Neuron (in vitro differentiated cells): ENCODE data around the gene SPEG.

ENCODE experiments used
- H2AFZ ChIP-seq: one replicate; pipeline ENCODE4 v1.6.1; 2013; ENCODE audit warnings: low read depth, mild to moderate bottlenecking, inconsistent platforms, low read length, moderate library complexity
- H3K27me3 ChIP-seq: one replicate; pipeline ENCODE4 v1.6.1; 2013; ENCODE audit warnings: low read length; ENCODE audit not compliant: insufficient read depth
- H3K36me3 ChIP-seq: one replicate; pipeline ENCODE4 v1.6.1; 2013; ENCODE audit warnings: low read length; ENCODE audit not compliant: insufficient read depth
- H3K4me1 ChIP-seq: one replicate; pipeline ENCODE4 v1.6.1; 2013; ENCODE audit warnings: low read length; ENCODE audit not compliant: insufficient read depth
- H3K4me3 ChIP-seq: 2 replicates; pipeline ENCODE4 v1.5.1; 2013; ENCODE audit warnings: mild to moderate bottlenecking, low read length, moderate library complexity
- H3K9me3 ChIP-seq: one replicate; pipeline ENCODE4 v1.6.1; 2013; ENCODE audit warnings: low read length

The SPEG gene

DNA sequence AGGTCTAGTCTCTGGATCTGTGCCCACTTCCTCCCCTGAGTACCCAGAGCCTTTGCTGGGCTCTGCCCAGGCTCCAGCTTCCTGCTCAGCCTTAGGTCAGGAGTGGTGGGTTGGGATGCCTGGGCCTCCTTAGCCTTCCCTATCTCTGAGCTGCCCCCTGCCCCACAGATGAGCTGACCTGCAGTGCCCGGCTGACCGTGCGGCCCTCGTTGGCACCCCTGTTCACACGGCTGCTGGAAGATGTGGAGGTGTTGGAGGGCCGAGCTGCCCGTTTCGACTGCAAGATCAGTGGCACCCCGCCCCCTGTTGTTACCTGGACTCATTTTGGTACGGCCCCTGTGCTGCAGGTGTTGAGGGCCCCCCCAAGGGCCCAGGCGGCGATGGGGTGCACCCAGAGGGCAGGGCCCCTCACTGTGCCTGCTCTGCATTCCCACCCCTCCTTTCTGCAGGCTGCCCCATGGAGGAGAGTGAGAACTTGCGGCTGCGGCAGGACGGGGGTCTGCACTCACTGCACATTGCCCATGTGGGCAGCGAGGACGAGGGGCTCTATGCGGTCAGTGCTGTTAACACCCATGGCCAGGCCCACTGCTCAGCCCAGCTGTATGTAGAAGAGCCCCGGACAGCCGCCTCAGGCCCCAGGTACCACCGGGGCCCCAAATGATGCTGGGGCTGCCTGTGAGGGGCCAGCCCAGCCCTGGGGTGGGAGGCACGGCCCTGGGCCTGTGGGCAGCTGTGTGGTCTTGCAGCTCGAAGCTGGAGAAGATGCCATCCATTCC lies 34.0 kb downstream of the SPEG start:
- H3K4me3 ChIP-seq = no peak overlapping the region
- no peaks in the 10 kb centered on the region for H3K36me3 ChIP-seq
- H3K9me3 ChIP-seq = no peaks in the 10 kb centered on the region
- H3K27me3 ChIP-seq = no peaks in the 10 kb centered on the region
- H3K4me1 ChIP-seq = no peaks in the 10 kb centered on the region
- no peak overlapping the region for H2AFZ ChIP-seq

DNA sequence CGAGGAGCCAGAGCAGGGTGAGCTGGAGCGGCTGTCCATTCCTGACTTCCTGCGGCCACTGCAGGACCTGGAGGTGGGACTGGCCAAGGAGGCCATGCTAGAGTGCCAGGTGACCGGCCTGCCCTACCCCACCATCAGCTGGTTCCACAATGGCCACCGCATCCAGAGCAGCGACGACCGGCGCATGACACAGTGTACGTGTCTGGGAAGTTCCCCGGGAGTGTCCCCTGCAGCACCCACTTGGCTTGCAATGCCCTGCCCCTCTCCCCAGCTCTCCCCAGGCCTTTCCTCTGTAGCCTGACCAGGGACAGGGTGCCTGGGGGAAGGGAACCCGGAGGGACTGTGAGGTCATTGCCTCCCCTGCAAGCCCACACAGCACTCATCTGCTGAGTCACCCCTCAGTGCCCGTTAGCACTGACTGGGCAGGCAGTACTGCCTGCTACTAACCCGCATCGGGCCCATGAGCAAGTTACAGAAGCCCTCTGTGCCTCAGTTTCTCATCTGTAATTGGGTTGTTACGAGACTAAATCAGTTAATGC lies 34.6 kb downstream of the SPEG start:
- Histone ChIP-seq H2AFZ (no peak overlapping the region), H3K4me1 (no peaks in the 10 kb centered on the region)

DNA sequence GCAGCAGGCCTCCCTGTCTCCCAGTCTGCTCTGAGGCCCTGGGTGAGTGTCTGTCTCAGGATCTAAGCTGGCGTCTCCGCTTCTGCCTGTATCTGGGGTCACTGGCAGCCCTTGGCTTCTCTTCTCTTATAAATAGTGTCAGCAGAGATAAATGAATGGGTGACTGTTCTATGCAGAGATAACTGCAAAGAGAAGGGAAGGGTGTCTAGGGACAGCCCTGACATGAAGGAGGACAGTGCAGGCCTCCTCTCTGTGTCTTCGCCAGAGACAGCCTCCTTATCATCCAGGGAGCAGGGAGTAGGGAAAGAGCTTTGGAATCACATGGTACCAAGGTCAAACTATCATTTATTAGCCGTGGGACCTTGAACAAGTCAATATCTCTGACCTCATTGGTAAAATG lies 35.8 kb downstream of the SPEG start:
- no peak overlapping the region for H3K4me3 ChIP-seq

More for the DNA sequence above, 34.6 kb downstream of the SPEG start:
- no peaks in the 10 kb centered on the region for H3K27me3 ChIP-seq
- H3K4me3 ChIP-seq = no peak overlapping the region
- H3K36me3 ChIP-seq = no peaks in the 10 kb centered on the region
- no peaks in the 10 kb centered on the region for H3K9me3 ChIP-seq

DNA sequence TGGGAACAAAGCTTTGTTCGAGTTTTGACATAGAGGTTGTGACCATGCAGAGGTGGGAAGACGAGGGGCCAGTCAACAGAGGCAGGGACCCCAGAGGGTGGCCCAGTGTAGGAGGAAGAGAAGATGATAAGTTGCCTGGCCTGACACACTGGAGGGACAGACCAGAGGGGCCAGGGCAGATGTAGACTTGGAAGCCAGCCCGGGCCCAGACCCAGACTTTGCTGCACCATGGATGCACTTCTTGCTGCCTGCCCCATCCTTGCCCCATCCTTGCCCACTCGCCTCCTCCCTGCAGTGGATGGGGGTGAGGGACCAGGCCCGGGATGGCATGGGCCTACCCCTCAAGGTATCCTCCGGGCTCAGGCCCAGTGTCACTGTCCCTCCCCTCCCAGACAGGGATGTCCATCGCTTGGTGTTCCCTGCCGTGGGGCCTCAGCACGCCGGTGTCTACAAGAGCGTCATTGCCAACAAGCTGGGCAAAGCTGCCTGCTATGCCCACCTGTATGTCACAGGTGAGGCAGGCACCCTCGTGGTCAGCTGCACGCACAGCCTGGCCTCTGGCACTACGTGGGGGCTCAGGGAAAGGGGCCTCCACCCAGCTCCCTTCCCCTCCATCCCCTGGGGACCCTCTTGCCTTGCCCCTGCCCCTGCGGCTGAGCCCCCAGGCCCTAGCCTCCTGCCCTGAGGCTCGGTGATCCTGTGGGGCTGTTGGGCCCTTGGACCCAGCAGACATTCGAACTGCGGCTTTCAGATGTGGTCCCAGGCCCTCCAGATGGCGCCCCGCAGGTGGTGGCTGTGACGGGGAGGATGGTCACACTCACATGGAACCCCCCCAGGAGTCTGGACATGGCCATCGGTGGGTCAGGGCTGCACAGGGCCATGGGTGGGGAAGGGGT lies 37.1 kb downstream of the SPEG start:
- Histone ChIP-seq H3K27me3 (no peaks in the 10 kb centered on the region), H2AFZ (no peak overlapping the region), H3K36me3 (no peaks in the 10 kb centered on the region), H3K9me3 (no peaks in the 10 kb centered on the region), H3K4me1 (peaks cover 7% of the 10 kb centered on the region), H3K4me3 (no peak overlapping the region)

More for the DNA sequence above, 35.8 kb downstream of the SPEG start:
- H2AFZ ChIP-seq = no peak overlapping the region
- no peaks in the 10 kb centered on the region for H3K4me1 ChIP-seq
- no peaks in the 10 kb centered on the region for H3K36me3 ChIP-seq
- no peaks in the 10 kb centered on the region for H3K9me3 ChIP-seq
- H3K27me3 ChIP-seq = no peaks in the 10 kb centered on the region

DNA sequence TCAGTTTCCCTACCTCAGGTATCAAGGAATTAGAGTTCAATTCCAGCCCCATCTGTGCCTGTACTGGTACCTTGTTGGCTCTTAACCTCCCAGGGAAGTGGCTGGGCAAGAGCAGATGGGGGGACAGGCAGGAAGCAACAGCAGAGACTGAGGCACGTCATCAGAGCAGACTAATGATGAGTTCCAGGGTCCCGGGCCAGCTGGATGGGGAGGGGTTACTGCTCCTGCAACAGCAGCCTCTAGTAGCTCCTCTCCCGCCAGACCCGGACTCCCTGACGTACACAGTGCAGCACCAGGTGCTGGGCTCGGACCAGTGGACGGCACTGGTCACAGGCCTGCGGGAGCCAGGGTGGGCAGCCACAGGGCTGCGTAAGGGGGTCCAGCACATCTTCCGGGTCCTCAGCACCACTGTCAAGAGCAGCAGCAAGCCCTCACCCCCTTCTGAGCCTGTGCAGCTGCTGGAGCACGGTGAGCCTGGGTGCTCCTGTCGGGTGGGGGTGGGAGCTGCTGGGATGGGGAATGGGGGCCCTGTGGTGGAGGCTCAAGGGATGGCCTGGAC lies 38.1 kb downstream of the SPEG start:
- H3K9me3 ChIP-seq = no peaks in the 10 kb centered on the region
- H3K27me3 ChIP-seq = no peaks in the 10 kb centered on the region
- peaks cover 13% of the 10 kb centered on the region for H3K4me1 ChIP-seq
- no peaks in the 10 kb centered on the region for H3K36me3 ChIP-seq
- H3K4me3 ChIP-seq = no peak overlapping the region
- H2AFZ ChIP-seq = no peak overlapping the region

DNA sequence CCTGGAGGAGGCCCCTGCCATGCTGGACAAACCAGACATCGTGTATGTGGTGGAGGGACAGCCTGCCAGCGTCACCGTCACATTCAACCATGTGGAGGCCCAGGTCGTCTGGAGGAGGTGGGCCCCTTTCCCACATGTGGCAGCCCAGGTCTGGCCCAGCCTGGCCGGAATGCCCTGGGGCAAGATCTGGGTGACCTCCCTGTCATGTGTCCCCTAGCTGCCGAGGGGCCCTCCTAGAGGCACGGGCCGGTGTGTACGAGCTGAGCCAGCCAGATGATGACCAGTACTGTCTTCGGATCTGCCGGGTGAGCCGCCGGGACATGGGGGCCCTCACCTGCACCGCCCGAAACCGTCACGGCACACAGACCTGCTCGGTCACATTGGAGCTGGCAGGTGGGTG lies 38.9 kb downstream of the SPEG start:
- Histone ChIP-seq H3K36me3 (no peaks in the 10 kb centered on the region), H3K27me3 (no peaks in the 10 kb centered on the region), H3K4me3 (no peak overlapping the region), H2AFZ (no peak overlapping the region), H3K9me3 (no peaks in the 10 kb centered on the region), H3K4me1 (peaks cover 13% of the 10 kb centered on the region)

DNA sequence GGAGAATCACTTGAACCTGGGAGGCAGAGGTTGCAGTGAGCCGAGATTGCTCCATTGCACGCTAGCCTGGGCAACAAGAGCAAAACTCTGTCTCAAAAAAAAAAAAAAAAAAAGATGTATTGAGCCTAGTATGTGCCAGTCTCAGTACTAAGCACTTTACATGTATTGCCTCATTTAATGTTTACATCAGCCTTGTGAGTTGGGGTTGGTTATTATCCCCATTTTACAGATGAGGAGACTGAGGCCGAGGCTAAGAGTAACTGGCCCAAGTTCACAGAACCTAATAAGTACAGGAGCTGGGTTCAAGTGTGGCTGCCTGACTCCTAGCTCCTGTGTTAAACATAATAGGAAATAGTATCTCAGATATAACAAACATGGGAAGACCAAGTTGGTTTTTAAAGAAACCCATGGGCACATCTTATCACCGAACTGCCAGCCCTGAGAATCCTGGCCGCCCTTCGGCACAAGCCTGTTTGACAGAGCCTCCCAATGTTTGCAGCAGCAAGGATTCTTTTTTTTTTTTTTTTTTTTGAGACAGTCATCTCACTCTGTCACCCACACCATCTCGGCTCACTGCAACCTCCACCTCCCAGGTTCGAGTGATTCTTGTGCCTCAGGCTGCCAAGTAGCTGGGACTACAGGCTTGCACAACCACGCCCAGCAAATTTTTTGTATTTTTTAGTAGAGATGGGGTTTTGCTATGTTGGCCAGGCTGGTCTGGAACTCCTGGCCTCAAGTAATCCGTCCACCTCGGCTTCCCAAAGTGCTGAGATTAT lies 39.8 kb downstream of the SPEG start:
- Histone ChIP-seq H3K4me1 (peaks cover 13% of the 10 kb centered on the region), H3K9me3 (no peaks in the 10 kb centered on the region), H3K36me3 (no peaks in the 10 kb centered on the region), H3K4me3 (no peak overlapping the region), H2AFZ (no peak overlapping the region), H3K27me3 (no peaks in the 10 kb centered on the region)

DNA sequence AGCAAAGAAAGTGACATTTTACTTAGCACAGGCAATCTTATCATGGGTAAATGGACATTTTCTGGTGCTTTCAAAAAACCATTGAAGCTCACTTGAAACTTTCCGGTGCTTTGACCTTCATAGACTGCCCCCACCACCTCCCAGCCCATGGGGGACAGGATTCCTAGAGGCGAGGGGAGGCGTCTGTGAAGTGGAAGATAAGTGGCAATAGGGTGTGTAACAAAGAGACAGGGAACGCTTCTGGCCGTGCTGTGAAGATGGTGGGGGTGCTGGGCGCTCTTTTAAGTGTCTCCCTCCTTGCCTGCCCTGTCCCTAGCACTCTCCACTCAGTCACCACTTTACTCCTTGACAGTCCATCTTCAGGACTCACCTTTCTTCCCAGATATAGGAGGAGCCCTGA lies 40.6 kb downstream of the SPEG start:
- Histone ChIP-seq H3K9me3 (no peaks in the 10 kb centered on the region), H2AFZ (no peak overlapping the region), H3K4me3 (no peak overlapping the region), H3K4me1 (peaks cover 13% of the 10 kb centered on the region), H3K36me3 (no peaks in the 10 kb centered on the region), H3K27me3 (no peaks in the 10 kb centered on the region)

DNA sequence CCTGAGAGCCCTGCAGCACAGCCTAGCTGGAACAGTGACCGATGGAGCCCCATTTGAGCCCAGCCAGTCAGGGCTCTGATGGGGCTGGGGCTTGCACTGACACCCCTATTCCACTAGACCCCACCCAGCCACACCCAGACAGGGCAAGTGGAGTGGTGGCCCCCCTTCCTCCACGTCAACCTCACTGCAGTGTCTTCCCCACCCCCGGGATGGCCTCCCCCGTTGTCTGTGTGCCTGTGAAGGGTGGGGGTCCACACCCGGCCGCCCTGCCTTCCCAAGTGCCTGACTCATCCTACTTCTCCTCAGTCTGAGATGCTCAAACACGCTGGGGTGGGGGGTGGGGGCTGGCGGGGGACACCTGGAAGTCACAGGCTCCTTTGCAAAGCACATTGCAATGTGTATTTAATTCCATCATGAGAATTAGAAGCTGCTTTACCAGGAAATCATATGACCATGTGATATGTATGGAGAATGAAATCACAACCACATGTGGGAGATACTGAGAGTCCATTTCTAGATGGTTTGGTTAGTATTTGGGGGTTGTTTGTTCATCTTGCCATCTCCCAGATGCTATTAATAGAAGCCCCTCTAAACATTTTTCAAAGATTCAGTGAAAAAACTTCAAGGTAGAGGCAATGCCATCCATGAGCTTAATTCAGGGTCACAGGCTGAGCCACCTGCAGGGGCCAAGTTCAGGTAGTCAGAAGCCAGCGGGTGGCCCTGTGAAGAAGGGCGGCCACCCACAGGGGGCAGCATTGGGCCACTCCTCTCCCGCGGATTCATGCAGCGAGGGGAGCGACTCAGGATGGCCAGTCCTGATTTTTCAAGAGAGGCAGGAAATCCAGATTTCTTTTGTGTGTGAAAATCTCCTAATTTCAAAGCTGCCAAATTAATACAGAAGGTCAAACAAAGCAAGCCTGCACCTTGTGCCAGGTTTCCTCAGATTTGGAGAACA lies 41.3 kb downstream of the SPEG start:
- Histone ChIP-seq H3K36me3 (no peaks in the 10 kb centered on the region), H3K9me3 (no peaks in the 10 kb centered on the region), H2AFZ (peak overlapping the region; percentile 58), H3K4me1 (peaks cover 13% of the 10 kb centered on the region), H3K4me3 (peak overlapping the region; percentile 43), H3K27me3 (no peaks in the 10 kb centered on the region)

DNA sequence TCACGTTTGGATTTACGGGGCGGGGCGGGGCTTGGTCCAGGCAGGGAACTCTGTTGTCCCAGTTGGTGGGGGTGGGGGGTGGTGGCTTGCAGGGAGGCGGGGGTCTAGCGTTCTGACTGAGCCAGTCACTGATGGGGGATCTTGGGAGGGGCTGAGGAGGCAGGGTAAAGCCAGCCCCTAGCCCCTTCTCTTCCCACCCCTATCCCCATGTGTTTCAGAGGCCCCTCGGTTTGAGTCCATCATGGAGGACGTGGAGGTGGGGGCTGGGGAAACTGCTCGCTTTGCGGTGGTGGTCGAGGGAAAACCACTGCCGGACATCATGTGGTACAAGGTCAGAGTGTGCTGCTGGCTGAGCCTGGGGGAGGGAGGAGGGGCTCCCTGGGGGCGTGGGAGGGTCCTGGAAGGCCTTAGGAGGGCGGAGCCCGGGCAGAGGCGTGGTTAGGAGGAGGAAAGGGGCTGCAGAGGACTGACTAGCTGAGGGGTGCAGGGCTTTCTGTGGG lies 42.1 kb downstream of the SPEG start:
- H3K4me3 ChIP-seq = peak overlapping the region; percentile 43
- no peaks in the 10 kb centered on the region for H3K36me3 ChIP-seq

DNA sequence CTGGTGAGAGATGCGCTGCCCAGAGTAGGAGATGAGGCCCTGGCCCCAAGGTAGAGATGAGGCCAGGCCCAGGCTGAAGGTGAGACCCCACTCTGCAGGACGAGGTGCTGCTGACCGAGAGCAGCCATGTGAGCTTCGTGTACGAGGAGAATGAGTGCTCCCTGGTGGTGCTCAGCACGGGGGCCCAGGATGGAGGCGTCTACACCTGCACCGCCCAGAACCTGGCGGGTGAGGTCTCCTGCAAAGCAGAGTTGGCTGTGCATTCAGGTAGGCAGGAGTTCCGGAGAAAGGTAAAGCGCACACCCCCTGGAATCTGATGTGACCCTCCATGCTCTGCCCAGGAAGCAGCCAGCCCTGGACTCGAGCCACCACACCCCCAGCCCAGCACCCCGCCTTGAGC lies 42.5 kb downstream of the SPEG start:
- Histone ChIP-seq H3K9me3 (no peaks in the 10 kb centered on the region), H3K4me3 (no peak overlapping the region), H3K27me3 (peaks cover 6% of the 10 kb centered on the region), H3K4me1 (peaks cover 13% of the 10 kb centered on the region), H2AFZ (no peak overlapping the region), H3K36me3 (no peaks in the 10 kb centered on the region)

More for the DNA sequence above, 42.1 kb downstream of the SPEG start:
- H2AFZ ChIP-seq = peak overlapping the region; percentile 58
- H3K27me3 ChIP-seq = peaks cover under 1% of the 10 kb centered on the region
- H3K9me3 ChIP-seq = no peaks in the 10 kb centered on the region
- H3K4me1 ChIP-seq = peaks cover 13% of the 10 kb centered on the region
